Activated CD8-positive, alpha-beta memory T cell treated with anti-CD3 and anti-CD28 coated beads, Interleukin-2, amount 50 U/mL, for 1 hour (primary cell): ENCODE results near the gene TTF2.

Experiments
- DNase-seq: peaks from one replicate; pipeline ENCODE4 v3.0.0-alpha.2; 2020; ENCODE audit errors: extremely low read depth

TTF2 gene

DNA sequence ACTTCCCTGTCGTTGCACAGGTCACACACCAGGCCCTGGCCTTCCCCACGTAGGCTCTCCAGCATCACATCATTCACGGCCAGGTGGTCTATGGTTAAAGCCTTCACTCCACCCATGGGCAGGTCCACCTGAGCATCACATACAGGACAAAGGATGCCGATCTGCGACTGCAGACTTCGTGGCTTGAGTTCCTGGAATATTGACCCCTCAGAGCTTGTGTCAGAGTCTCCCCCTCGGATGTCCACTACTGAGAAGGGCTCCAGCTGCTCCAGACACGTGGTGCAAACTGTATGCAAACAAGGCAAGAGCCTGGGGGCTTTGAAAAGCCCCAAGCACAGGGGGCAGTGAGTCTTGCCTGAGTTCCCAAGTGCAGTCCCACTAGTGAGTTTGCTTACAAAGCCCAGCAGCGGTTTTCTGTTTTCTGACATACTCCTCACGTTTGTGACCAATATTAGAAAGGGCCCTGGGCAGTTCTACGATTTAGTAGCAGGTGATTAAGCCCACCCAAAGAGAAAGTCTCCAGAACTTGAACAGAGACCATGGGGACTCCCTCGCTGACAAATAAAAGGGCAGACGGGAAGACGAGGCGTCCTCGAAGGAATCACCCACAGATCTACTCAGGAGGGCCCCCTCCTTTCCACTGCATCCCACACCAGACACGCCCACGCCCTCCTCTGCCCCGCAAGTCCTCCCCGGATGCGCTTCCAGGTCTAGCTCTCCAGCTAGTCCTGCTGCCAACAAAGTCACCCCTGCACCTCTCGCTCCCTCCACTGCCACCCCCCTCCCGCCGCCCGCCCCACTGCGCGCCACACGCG is 60.9 kb downstream of the TTF2 start:
- DNase-seq, result no peak

DNA sequence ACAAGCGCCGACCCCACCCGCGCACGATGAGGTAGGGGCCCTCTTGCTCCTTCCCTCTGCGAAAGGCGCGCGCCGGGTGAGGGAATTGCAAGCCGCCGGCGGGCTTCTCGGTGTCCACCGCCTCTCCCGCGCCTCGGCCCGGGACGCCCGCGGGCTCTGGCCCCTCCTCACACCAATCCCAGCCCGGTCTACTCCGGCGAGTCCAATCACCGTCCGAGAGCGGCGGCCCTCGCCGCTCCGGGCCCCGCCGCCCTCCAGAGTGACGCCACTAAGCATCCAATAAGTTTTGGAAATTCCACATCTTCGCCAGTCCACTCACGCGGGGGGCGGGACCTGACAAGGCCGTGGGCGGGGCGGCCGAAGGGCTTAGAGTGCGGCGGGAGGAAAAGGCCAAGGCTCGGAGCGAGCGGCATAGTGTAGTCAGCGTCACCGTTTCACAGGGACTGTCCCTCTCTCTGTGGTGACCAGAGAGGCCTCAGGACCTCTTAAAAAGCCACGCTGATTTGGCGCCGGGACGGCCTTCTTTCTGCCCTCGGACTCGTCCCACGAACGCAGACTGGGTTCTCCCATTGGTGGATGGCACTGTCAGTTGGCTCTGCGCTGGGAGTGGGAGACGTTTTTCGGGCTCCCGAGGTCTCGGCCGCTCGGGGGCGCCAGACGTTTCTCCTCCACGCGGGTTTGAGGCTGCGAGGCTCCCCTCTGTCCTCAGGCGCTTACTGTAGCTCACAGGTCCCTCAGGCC is 61.6 kb downstream of the TTF2 start, which contains the start of gene TRIM45:
TSS of gene TRIM45 (minus strand) at position 161 of the 741 bp plus-strand sequence. CDS start 548 bp downstream, outside the sequence.
- peak; percentile 55 for DNase-seq

DNA sequence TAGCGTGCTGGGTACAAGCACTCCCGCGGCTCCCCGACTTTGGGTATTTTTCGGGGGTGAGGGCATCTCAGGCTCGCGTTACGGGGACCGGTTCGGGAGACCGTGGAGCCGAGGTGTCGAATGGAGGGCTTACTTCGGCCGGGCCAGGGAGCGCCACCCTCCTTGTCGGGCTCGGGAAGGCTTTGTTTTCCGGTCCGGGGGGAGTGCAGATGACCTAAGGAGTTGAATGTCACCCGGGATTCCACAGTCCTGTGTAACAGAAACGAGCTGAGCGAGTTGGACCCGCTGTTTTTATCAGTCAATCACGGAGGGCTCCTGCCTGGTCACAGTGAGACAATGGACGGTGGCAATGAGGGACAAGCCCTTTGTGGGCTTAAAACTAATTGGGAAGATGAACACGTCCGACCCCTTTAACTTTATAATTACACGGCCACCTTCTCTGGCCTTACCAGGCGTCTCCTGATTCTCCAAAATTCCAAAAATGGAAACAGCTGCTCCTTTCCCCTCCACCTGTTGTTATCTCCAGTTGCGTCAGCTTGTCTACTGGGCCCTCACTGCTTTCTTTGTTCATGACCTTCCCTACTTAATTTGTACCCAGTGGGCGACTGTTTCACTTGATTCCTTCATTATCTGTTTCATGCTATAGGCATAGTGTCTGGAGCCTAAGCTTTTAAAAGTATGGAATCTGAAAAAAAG is 62.4 kb downstream of the TTF2 start:
- no peak for DNase-seq

DNA sequence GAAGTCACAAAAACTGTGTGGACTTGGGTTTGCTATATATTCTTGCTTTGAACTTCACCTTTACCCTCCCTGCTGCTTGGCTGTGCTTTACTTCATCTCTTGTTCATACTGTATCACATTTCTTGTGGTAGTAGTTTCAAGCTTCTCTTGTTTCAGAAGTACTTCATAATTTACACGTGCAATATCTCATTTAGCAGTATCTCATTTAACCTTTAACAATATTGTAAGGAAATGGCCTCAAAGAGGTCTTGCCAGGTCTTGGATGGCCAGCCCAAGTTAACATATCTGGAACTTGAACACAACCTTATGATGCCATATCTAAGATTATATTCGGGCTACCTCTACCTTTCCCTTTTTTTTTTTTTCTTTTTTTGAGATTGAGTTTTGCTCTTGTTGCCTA is 63.1 kb downstream of the TTF2 start:
- no peak for DNase-seq

DNA sequence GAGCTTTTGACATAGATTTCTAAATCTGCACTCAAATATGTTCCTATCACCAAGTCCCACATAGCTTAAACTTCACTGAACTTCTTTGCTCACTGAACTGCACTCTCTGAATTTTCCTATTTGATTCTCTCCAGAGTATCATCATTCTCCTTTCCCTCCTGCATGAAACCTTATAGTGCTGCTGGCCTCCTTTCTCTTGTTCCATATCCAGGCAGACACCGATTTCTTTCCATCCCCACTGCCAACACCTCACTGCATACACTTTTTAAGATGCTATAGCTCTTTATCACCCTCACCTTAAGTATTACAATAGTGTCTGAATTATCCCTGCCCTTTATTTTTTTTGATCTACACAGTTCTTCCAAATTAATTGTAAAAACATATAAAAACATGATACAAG is 64.5 kb downstream of the TTF2 start:
- DNase-seq, result no peak

DNA sequence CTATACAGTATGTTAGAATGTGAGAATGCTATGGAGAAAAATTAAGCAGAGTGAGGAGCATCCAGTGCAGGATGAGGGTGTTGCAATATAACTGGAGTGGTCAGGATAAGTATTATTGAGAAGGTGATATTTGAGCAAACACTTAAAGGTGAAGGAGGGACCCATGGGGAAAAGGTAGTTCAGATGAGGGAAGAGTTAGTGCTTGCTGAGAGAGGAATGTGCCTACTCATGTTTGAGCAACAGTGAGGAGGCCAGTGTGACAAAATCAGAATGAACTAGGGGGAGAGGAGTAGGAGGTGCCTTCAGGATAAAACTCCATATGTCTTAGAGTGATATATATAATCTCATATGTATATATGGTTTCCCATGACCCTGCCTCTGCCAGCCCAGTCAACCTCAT is 67.7 kb downstream of the TTF2 start:
- no peak for DNase-seq

DNA sequence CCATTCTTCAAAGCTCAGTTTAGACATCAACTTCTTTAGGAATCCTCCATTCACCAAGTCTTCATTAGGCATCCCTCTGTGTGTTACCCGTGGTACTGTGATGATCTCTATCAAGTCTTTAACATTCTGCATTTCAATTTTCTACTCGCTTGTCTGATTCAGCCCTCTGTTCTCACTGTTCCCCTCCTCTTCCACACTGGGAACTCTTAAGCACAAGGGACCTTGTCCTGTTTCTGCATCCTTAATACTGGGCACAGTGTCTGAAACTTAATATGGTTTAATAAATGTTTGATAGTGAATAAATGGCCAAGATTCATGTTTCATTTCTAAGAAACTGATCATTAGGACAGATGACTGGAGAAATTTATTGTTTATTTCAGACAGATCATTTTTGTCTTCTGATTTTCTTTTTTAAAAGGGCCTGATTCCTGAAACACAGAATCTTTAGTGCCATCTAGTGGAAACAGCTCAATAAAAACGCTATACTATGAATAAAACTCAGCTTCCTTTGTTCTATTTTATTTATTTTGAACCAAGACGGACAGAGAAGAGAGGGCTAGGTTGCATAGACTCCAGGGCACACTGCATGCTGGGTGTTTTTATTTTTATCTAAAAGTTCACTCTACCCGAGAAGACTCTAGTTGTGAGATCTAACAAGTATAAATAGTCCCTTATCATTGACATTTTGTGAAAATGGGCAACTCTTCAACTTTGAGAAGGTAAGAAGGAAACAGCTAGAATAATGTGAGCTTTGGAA is 68.4 kb downstream of the TTF2 start:
- no peak for DNase-seq

DNA sequence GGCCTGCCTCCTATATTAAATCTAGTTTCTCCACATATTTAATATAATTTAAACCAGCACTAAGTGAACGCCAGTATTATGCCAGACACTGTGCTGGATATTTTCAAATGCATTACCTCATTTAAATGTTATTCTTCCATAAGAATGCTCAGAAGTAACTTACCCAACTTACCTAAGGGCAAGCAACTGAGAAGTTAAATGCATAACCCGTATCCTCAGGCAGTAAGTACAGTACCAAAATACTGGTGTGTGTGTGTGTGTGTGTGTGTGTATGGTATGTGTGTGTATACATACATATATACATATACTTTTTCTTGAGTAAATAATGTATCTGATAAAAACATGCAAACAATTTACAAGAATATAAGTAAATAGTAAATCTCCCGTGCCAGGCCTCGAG is 70.4 kb downstream of the TTF2 start:
- DNase-seq, result no peak

DNA sequence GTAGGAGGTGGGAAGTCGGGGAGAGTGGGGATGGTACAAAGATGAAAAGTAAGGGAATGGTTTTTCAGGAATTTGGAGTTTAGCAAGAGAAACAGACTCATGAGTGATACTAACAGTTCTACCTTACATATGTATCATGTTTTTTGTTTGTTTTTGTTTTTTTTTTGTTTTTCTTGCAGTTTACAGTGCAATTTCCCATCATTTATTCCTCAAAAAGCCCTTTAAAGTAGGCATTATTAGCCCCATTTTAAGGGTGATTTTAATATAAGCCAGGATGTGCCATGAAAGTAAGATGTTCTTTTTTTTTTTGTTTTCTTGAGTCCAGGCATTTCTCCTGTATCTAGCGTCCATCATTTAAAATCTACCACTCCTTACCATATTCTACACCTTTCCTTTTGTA is 75.2 kb downstream of the TTF2 start:
- no peak for DNase-seq

DNA sequence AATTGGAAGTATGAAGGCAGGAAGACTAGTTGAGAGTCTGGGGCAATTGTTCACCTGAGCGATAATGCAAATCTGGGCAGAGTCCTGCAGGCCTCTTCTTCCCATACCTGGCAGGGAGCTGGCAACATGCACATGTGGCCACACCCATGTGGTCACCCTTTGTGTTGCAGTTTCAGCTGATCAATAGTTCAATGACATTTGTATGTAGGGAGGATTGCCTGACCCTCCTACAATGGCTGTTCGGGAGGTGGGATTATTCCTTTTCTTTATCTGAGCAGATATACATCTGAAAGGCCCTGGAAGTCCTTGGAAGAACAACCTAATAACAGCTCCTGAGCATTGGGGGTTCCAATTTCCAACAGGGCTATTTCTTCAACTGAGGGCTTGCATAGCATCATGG is 76.6 kb downstream of the TTF2 start:
- no peak for DNase-seq

DNA sequence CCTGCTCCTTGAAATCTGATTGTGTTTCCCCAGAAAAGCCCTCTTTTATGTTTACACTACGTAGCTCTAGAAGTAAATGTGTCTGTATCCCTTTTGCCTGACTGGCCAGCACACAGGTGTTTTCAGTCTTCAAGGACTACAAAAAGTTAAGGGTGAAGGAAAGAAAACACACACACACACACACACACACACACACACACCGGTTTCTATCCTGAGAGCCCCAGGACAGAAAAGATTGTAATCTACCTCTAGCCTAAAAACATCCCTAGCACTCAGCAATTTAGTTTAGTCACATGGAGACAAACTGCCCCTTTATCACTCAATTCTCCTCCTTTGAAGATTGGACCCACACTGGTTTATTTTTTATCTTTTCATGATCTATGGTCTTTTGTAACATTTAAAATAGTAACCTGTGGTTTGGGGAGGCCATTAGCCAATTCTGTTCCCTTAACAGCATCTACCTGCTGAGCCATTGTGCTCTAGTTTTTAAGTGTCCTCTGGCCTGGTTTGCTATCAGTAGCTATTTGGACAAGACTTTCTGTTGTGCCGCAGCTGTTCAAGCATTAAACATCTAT is 77.2 kb downstream of the TTF2 start:
- no peak for DNase-seq

DNA sequence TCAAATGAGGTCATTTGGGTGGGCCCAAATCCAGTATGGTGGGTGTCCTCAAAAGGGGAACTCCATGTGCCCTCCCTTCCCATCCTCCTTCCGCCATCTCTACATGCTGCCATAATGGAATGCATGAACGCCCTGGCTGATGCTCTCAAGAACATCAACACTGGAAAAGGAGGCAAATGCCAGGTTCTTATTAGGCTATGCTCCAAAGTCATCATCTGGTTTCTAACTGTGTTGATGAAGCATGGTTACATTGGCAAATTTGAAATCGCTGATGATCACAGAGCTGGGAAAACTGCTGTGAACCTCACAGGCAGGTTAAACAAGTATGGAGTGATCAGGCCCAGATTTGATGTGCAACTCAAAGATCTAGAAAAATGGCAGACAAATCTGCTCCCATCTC is 78.0 kb downstream of the TTF2 start:
- DNase-seq, result no peak

DNA sequence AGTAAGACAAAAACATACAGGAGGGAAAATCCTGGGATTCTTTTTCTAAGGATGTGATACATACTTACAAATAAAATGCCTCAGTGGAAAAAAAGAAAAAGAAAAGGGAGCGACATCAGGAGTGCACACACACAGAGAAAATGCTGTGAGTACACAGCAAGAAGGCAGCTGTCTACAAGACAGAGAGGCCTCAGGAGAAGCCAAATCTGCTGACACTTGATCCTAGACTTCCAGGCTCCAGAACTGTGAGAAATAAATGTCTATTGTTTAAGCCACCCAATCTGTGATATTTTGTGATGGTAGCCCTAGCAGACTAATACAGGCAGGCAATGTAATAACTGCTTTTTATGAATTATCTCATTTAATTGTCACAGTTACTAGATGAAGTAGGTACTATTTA is 78.4 kb downstream of the TTF2 start:
- no peak for DNase-seq

DNA sequence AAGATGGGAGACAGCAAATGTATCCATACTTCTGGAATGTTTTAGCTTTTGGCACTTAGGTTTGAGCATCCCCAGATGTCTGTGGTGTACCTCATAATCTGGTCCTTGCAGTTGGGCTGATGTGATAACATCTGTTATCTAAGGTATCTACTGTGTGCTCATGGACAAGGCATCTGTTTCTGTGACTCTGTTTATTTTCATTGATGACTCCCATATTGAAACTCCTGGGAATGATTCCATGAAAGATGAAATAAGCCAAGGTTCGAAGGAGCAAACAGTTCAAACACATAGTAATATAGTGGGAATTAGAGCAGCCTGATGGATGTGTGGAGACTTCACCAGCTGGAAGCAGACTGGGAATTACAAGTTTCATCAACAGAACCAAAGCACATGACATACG is 82.1 kb downstream of the TTF2 start:
- no peak for DNase-seq

DNA sequence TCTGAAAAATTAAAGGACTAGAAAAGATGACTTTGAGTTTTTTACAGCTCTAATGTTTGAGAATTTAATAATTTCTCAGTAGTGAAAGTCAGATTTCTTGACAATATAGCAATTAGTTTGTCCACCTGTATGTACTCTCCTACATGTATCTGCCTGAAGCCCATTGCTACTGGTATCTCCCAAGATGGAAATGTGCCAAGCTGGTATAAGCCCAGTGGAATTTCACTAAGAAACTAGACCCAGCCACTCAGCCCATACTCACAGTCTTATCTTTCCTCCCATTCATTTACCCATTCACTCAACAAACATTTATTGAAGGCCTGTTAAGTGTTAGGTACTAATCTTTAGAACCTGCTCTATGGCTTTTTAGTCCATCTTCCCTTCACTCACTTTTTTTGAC is 83.0 kb downstream of the TTF2 start:
- no peak for DNase-seq

DNA sequence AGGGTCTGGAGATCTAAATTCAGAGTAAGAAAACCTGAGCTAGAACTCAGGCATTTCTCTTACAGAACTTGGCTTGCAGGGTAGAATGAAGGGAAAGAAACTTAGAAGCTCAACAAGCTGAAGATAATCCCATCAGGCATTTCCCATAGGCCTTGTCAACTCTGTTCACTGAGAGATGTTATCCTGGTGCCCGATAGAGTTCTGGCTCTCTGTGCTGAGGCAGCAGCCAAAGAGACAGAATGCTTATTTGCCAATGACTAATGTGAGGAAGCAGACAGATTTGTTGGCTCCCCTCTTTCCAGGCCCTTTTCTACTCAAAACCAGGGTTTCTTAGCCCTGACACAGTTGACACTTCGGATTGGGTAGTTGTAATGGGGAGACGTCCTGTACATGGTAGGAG is 83.7 kb downstream of the TTF2 start:
- no peak for DNase-seq

DNA sequence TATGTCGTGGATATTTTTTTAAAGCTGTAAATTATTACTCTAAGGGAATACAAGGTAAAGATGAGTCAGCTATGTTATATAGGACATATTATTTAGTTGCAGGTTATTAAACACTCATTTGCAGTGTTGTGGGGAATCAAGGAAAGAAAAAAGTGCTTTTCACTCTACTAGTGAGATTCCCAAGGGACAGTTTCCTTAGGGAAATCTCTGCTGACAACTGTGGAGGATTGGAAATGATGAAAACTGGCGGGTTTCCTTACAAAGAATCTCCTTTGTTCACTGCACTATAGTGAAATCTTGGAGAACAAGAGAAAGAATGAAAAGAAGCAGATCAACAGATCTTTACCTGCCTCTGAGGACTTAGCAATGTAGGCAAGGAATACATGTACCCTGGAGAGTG is 85.9 kb downstream of the TTF2 start:
- DNase-seq, result no peak

DNA sequence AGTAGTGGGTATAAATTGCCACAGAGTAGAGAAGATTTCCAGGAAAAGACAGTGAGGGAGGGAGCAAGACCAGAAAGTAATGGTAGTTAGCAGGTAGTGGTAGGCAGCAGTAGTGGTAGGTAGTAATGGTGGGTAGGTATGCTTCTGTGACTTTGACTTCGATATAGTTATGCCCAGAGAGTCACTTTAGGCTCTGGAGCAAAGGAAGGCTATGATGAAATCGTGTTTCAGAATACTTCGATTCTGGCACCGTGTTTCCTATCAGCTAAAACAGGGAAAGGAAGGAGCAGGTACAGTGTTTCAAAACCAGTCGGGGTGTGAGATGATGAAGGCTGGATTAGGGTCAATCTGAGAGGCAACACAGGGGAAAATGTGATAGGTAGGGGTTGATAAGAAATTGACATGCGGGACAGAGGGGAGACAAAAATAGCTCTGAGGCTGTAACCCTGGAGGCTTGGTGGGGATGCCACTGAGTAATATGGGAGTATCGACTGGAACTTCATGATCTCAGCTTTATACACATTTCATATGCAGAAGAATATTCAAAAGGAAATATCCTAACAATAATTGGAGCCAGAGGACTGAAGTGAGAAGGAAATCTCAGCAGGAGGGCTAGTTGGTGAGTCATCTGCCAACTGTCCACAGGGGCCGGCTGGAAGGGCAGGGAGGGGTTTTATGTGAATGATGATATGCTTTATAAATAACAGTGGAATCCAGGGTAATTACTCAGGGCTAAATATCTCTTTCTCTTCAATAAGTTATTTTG is 86.6 kb downstream of the TTF2 start:
- DNase-seq, result no peak

DNA sequence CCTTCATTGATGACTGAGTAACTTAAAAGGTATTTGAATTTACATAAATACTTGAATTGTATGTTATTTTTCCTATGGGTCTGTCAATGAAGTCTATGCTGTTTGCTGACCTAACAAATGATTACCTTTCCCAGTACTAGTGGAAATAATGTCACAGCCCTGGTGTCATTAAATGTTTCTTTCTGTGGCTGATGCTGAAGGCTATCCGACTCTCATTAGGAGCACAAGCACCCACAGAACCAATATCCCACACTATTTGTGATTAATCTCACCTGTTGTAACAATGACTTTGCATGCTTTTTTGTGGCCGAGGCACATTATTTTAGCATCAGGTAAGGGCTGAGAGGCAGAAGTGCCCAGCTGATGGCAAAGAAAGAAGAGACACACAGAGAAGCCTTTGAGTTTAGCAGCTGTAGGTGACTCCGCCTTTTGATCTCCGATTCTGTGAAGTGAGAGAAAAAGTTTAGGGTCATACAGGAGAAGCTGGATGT is 87.3 kb downstream of the TTF2 start:
- no peak for DNase-seq

DNA sequence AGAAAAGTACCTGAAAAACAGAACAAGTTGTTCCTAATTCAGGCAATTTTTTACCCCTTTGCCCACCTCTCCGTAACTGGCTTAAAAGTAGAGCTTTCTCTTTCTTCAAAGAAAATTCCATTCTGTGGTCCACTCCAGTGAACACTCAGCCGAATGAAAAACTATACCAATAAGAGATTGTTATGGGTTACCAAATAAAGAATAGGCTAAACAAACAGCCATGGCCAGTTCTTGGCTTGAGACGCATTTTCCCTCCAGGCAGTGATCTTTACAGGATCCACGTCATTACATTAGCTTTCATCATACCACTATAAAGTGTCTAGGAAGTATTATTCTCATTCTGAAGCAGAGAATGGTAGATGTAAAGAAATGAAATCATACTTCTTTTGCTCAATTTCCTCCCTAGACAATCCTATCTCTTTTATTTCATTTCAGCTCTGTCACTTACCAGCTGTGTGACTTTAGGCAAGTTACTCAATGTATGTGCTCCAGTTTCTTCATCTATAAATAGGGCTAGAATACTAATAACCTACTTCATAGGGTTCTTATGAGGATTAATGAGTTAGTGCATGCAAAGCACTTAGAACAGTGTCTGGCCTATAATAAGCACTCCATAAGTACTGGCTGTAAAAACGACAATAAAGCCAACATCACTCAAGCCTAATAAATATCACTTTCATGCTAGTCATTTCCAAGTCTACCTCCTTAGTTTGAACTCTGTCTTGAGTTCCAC is 87.9 kb downstream of the TTF2 start:
- DNase-seq, result no peak
